DMS 273 (cell line): ENCODE results near the gene FOXR2.

ENCODE experiments used
- DNase-seq: peaks from one replicate; lab custom pipeline; 2025; ENCODE audit not compliant: unreplicated experiment; lab: John Stamatoyannopoulos, UW

Gene FOXR2, protein sequence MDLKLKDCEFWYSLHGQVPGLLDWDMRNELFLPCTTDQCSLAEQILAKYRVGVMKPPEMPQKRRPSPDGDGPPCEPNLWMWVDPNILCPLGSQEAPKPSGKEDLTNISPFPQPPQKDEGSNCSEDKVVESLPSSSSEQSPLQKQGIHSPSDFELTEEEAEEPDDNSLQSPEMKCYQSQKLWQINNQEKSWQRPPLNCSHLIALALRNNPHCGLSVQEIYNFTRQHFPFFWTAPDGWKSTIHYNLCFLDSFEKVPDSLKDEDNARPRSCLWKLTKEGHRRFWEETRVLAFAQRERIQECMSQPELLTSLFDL

GRCh38 chrX:55623100-55623499 lies at the start of gene FOXR2:
TSS of gene FOXR2 (plus strand) at chrX:55623400. CDS start at chrX:55623712, 312 bp downstream.
- no peak for DNase-seq

- DNase-seq = no peak
Observed at GRCh38 chrX:55579115-55579514, 44.1 kb upstream of the FOXR2 start.

DNA sequence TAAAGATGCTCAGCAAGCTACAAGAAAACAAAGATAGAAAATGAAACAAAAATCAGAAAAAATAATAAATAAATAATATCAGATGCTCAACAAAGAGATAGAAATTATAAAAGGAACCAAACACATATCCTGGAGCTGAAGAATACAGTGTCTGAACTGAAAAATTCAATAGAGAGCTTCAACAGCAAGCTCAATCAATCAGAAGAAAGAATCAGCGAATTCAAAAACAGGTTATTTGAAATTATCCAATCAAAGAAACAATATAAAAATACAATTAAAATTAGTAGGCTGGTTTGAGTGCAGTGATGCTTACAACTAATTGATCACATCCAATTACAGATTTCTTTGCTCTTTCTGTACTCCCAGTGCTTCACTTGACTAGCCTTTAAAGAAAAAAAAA lies 40.8 kb upstream of the FOXR2 start:
- no peak for DNase-seq

DNA sequence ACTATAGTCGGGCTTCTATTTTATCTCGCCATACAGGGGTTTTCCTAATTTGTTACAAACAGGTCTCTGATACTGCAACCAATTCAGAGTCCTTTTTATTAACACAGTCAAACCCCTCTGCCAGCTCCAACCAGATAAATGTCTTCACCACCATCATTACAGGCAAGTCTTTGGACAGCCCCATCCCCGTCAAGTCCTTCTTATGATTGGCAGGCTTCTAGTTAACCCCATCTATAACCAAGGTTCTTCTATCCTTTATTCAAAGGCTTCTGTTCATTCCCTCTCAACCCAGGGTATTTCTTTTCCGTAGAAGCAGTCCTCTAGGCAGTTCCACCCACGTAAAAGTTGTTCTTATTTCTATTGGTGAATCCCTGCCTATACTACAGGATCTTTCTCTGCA lies 29.9 kb upstream of the FOXR2 start:
- no peak for DNase-seq

DNA sequence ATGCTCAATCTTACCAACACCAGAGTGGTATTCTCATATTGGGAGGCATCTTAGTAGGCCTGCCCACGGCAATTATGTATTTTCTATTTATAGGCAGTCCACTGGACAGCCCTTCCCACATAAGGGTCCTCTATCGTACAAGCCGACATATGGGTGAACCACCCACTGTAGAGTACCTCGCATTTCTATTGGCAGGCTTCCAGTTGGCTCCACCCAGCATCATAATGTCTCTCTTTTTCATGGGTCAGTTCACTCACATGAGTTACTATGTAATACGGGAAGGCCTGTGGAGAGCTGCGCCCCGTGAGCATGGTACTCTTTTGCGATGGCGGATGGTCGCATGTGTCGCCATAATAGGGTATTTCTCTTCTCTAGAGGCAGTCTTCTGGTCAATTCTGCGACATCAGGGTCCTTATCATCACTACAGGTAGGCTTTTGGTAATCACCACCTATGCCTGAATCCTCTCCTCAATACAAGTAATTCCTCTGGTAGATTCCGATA lies 29.4 kb upstream of the FOXR2 start:
- no peak for DNase-seq

GRCh38 chrX:55598333-55598732 lies 24.9 kb upstream of the FOXR2 start:
- no peak for DNase-seq

GRCh38 chrX:55619547-55619946 lies 3.7 kb upstream of the FOXR2 start:
- DNase-seq = no peak

- DNase-seq = no peak
Observed at GRCh38 chrX:55624403-55624802, 1.2 kb downstream of the FOXR2 start.

- no peak for DNase-seq
Observed at GRCh38 chrX:55636109-55636508, 12.9 kb downstream of the FOXR2 start.

DNA sequence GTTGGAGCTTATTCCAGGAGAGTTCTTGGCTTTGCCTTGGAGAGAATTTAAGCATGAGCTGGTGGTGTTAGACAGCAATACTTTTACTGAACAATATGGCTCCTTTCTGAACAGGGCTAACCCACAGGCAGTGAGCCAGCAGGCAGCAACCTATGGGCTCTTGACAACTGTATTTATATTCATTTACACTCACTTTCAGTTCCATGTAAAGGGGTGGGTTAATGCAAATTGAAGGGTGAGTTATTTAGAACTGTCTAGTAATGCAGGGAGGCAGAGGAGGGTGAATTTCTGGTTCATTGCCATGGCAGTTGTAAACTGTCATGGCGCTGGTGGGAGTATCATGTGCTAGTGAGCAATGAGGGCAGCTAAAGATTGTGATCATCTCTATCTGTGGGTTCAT lies 15.7 kb downstream of the FOXR2 start:
- DNase-seq = no peak

DNA sequence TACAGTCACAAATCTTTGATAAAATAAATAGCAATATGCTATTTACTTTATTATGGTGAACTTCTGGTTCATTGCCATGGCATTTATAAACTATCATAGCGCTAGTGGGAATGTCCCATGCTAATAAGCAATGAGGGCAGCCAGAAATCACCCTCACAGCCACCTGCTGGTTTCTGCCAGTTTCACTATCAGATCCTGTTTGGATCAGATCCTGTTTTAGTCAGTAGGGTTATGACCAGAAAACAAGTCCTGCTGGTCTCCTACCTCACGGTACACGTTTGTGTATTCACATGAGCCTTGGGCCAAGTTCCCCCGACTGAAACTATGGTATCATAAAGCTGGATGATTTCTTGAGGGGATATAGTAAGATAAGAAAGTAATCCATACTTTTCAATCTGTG lies 17.7 kb downstream of the FOXR2 start:
- no peak for DNase-seq

GRCh38 chrX:55648434-55648833 lies 25.2 kb downstream of the FOXR2 start:
- no peak for DNase-seq

DNA sequence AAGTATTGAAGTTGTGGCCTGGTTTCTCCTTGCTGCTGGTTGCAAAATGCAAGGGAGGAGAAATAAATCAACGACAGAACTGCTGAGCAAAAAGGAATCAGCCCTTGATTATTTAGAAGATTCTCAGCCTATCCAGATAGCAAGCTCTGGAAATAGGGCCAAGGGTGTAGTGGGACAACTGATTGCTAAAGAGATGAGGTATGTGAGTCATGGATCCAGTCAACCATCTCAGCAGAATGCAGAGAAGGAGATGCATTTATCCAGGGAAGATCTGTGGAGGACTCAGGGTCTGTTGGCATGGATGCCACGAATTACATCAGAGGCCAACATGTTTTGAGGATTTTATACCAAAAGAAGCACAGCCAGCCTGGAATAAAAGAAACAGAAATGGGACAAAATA lies 36.7 kb downstream of the FOXR2 start:
- no peak for DNase-seq

DNA sequence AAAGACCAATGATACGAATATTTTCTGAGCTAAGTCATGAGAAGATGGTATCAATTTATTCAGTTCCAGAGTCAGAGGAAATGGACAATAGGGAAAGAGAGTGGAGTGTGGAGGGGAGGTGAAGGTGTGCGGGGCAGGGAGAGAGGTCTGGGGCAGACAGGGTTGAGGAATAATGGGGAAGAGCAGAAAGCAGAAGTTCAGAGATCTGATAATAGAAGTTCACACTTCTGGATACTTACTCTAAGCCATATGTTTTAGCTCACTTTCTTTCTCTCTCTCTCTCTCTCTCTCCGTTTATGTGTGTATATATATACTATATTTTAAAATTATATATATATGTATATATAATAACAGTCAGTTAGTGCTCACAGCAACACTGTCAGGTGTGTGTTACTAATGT lies 40.4 kb downstream of the FOXR2 start:
- no peak for DNase-seq

DNA sequence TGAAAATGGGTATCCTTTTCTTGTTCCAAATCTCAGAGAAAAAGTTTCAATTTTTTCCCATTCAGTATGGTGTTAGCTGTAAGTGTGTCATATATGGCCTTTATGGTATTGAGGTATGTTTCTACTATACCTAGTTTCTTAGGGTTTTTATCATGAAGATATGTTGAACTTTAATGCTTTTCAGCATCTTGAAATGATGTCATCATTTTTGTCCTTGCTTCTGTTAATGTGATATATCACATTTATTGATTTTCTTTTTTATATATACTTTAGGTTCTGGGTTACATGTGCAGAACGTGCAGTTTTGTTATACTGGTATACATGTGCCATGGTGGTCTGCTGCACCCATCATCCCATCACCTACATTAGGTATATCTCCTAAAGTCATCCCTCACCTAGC lies 44.9 kb downstream of the FOXR2 start:
- no peak for DNase-seq
